Activated naive CD8-positive, alpha-beta T cell treated with anti-CD3 and anti-CD28 coated beads for 36 hours (primary cell): Measurements from ENCODE around the gene COIL. TPM values are rescaled to one million over a fixed set of nuclear protein-coding genes. Genes with fewer than 3 reads are reported as not detected.
"Not testable (repeated sequence)": the region's sequence is repeated elsewhere in the genome, so short reads cannot be mapped to it uniquely, and the experiment has no call there.

Experiments
- DNase-seq: peaks from one replicate; pipeline ENCODE4 v3.0.0; 2021
- H3K27ac Mint-ChIP-seq: one replicate; pipeline ENCODE4 v1.8.0; 2022; ENCODE audit warnings: mild to moderate bottlenecking, moderate library complexity, mixed read lengths
- H3K27me3 Mint-ChIP-seq: one replicate; pipeline ENCODE4 v1.8.0; 2022; ENCODE audit warnings: mild to moderate bottlenecking, mixed read lengths
- H3K36me3 Mint-ChIP-seq: one replicate; pipeline ENCODE4 v1.8.0; 2021; ENCODE audit warnings: mild to moderate bottlenecking, mixed read lengths
- H3K4me1 Mint-ChIP-seq: one replicate; pipeline ENCODE4 v1.8.0; 2021; ENCODE audit warnings: mixed read lengths
- H3K4me3 Mint-ChIP-seq: one replicate; pipeline ENCODE4 v1.8.0; 2022; ENCODE audit warnings: mild to moderate bottlenecking, moderate library complexity, mixed read lengths
- H3K9me3 Mint-ChIP-seq: one replicate; pipeline ENCODE4 v1.8.0; 2022; ENCODE audit warnings: mixed read lengths
- total RNA-seq, 2 experiments: library from RNA; stranded (reverse); gene quantifications; one replicate each; pipeline ENCODE4 v1.2.3, GENCODE V29; 2021

The COIL gene
- total RNA-seq, 2 experiments from 2014 or later = 21.6 to 22.4 TPM

DNA sequence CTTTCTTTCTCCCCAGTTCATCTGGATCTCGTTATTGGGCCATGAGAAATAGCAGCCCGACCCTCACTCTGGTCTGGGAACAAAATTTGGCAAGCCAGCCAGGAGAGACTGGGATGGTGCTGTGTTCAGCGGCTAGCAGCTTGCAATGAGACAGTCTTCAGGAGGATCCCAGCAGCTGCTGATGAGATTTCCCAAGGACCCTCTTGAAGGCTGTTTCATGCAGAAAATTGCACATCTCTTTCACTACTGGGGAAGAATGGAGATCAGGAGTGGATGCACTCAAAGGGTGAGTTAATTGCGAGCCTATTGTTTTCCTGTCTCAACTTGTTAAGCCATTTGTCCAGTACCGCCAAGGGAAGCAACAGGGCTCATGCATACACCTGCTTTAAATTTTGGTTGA is 5.5 kb upstream of the COIL start:
- no peak for DNase-seq
- Mint-ChIP-seq H3K9me3 (no peaks in the 10 kb centered on the region), H3K4me3 (no peak overlapping the region), H3K27ac (no peak overlapping the region), H3K27me3 (no peaks in the 10 kb centered on the region), H3K36me3 (no peaks in the 10 kb centered on the region), H3K4me1 (peaks cover under 1% of the 10 kb centered on the region)

- H3K9me3 Mint-ChIP-seq, H3K27ac Mint-ChIP-seq, H3K4me3 Mint-ChIP-seq, H3K36me3 Mint-ChIP-seq, DNase-seq, H3K4me1 Mint-ChIP-seq, H3K27me3 Mint-ChIP-seq: not testable (repeated sequence)
These were observed 4.8 kb upstream of the COIL start for GRCh38 chr17:56965681-56966080.

DNA sequence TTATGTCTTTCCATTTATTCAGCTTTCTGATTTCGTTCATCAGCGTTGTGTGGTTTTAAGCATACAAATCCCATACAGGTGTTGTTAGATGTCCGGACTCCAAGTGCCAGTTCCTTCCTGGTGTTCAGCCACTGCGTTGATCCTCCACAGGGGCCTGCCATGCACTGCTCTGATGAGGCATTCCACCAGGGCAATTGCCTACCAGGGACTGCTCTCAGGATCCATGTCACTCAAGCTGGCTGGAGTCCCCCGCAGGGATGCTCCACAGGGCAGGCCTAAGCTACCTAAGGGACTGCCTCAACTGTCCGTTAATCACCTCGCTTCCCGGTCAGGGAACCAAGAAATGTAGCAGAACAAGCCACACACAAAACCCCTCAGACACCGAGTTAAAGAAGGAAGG is 4.4 kb upstream of the COIL start:
- not testable (repeated sequence) for H3K27ac Mint-ChIP-seq, H3K9me3 Mint-ChIP-seq, H3K36me3 Mint-ChIP-seq, H3K4me3 Mint-ChIP-seq, DNase-seq, H3K4me1 Mint-ChIP-seq, H3K27me3 Mint-ChIP-seq

DNA sequence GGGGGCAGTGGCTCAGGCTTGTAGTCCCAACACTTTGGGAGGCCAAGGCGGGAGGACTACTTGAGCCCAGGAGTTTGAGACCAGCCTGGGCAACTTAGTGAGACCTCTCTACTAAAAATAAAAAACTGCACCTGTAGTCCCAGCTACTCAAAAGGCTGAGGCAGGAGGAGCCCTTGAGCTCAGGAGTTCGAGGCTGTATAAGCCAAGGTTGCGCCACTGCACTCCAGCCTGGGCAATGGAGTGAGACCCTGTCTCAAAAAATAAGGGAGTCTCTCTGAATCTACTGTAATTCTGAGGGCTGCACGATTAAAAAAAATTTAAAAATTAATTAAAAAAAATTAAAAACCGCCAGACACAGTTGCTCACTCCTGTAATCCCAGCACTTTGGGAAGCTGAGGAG is 3.9 kb downstream of the COIL start:
- Mint-ChIP-seq H3K36me3 (peaks cover 5% of the 10 kb centered on the region), H3K4me1 (peaks cover 23% of the 10 kb centered on the region), H3K9me3 (no peaks in the 10 kb centered on the region), H3K27me3 (no peaks in the 10 kb centered on the region), H3K4me3 (no peak overlapping the region), H3K27ac (no peak overlapping the region)
- DNase-seq = no peak

GRCh38 chr17:56949595-56949994 is 11.3 kb downstream of the COIL start:
- H3K27ac Mint-ChIP-seq = no peak overlapping the region

DNA sequence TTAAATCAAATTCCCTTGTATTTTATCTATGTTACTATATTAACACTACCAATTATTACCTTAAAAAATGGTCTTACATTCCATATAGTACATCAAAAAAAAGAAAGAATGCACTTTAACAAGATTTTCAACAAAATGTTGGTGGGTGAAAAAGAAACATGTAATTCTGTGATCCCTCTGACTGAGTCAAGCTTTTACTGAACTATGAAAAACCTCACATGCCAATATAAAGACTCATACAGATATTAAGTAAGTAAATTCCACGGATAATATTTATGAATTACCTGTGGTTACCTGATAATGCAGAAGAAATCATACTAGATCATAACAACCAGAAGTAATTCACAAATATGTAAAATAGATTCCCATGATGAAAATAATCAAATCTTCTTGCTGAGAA is 12.4 kb downstream of the COIL start:
- peaks cover 2% of the 10 kb centered on the region for H3K4me1 Mint-ChIP-seq
- no peak overlapping the region for H3K27ac Mint-ChIP-seq
- no peaks in the 10 kb centered on the region for H3K27me3 Mint-ChIP-seq
- no peak for DNase-seq
- no peaks in the 10 kb centered on the region for H3K9me3 Mint-ChIP-seq
- peaks cover 12% of the 10 kb centered on the region for H3K36me3 Mint-ChIP-seq
- no peak overlapping the region for H3K4me3 Mint-ChIP-seq

More at GRCh38 chr17:56949595-56949994, 11.3 kb downstream of the COIL start:
- peaks cover 8% of the 10 kb centered on the region for H3K36me3 Mint-ChIP-seq
- H3K27me3 Mint-ChIP-seq = no peaks in the 10 kb centered on the region
- H3K4me3 Mint-ChIP-seq = no peak overlapping the region
- H3K4me1 Mint-ChIP-seq = peaks cover 2% of the 10 kb centered on the region
- no peak for DNase-seq
- H3K9me3 Mint-ChIP-seq = no peaks in the 10 kb centered on the region

DNA sequence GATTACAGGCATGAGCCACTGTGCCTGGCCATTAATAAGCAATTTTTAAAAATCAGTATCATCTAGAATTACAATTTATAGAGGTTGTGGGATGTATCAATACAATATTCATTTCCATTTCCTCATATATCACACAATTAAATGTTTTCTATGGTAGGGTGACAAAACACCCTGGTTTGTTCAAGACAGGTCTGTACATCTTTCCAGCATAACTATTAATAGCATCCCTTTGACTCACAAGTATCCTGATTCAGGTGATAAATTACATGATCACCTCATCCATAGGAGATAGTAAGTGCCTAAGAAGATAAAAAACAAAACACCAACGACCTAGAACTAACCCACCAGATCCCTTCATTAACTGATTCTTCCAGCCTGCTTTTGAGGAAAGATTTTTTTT is 13.1 kb downstream of the COIL start:
- Mint-ChIP-seq H3K27me3 (no peaks in the 10 kb centered on the region), H3K4me1 (peaks cover 2% of the 10 kb centered on the region)

DNA sequence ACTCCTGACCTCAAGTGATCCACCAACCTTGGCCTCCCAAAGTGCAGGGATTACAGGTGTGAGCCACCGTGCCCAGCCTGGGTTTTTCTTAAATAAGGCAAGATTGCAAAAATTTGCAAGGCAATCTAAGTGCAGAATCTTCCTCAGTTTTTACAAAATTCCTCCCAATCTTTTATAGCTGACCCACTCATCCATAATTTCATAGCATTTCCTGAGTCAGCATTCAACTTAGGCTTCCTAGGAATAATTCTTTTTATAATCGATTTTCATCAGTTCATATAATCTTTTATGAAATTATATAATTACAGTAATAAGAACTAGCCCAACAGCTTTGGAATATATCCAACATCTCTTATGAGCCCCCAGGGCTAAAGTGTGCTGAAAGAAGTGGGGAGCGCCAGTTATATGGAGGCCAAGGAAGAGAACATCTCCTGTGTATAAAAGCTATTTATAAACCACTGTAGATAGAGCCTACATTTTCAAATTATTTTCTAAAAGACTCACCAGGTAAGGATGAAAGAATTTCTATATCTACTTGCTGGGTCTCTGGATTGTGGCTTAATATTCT is 14.8 kb downstream of the COIL start:
- Mint-ChIP-seq H3K4me1 (peaks cover 2% of the 10 kb centered on the region), H3K9me3 (no peaks in the 10 kb centered on the region), H3K27ac (no peak overlapping the region), H3K4me3 (no peak overlapping the region), H3K36me3 (peaks cover 12% of the 10 kb centered on the region), H3K27me3 (no peaks in the 10 kb centered on the region)
- no peak for DNase-seq

More for the DNA sequence above, 13.1 kb downstream of the COIL start:
- Mint-ChIP-seq H3K4me3 (no peak overlapping the region), H3K27ac (no peak overlapping the region), H3K9me3 (no peaks in the 10 kb centered on the region), H3K36me3 (peaks cover 12% of the 10 kb centered on the region)
- DNase-seq = no peak

DNA sequence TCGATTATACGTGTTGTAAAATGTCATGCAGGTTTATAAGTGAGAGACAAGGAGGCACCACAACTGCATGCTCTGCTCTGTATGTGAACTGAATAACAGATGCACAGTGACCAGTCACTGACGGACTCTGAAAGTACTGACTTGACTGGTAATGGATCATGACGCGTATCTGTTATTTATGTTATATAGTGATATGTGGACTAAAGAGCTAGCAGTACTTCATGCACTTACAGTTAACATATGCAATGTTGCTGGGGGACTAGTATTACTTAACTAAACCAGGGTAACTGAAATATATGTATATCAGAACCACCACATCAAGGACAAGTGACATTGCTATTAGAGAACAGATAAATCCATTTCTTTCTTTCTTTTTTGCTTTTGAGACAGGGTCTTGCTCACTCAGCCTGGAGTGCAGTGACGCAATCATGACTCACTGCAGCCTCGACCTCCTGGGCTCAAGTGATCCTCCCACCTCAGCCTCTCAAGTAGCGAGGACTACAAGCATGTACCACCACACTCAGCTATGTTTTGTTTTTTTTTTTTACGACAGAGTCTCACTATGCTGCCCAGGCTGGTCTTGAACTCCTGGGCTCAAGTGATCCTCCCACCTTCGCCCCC is 17.2 kb downstream of the COIL start:
- DNase-seq = no peak

DNA sequence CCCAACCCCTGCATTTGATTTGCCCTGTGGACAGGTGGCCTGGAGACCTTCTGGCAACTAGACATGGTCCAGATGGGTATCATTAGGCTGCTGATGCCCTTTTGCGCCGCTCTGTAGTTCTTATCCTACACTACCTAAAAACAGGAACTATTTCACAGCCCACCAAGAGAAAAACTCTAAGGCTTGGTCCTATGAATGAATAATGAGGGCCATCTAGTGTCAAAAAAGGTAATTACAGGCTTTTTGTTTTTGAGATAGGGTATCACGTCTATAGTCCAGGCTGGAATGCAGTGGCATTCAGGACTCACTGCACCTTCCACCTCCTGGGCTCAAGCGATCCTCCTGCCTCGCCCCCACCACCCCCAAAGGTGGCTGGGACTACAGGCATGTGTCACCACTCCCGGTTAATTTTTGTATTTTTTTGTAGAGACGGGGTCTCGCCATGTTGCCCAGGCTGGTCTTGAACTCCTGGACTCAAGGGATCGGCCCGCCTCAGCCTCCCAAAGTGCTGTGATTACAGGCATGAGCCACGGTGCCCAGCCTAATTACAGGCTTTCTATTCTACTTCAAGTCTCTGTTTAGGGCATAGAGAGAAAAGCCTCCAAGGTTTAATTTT is 20.9 kb downstream of the COIL start:
- no peak for DNase-seq
- peaks cover 8% of the 10 kb centered on the region for H3K4me1 Mint-ChIP-seq
- H3K4me3 Mint-ChIP-seq = no peak overlapping the region
- H3K27ac Mint-ChIP-seq = no peak overlapping the region
- peaks cover 31% of the 10 kb centered on the region for H3K36me3 Mint-ChIP-seq
- H3K9me3 Mint-ChIP-seq = no peaks in the 10 kb centered on the region
- no peaks in the 10 kb centered on the region for H3K27me3 Mint-ChIP-seq

More for the DNA sequence above, 17.2 kb downstream of the COIL start:
- no peak overlapping the region for H3K27ac Mint-ChIP-seq
- H3K4me1 Mint-ChIP-seq = no peaks in the 10 kb centered on the region
- peaks cover 17% of the 10 kb centered on the region for H3K36me3 Mint-ChIP-seq
- no peak overlapping the region for H3K4me3 Mint-ChIP-seq
- no peaks in the 10 kb centered on the region for H3K27me3 Mint-ChIP-seq
- no peaks in the 10 kb centered on the region for H3K9me3 Mint-ChIP-seq

DNA sequence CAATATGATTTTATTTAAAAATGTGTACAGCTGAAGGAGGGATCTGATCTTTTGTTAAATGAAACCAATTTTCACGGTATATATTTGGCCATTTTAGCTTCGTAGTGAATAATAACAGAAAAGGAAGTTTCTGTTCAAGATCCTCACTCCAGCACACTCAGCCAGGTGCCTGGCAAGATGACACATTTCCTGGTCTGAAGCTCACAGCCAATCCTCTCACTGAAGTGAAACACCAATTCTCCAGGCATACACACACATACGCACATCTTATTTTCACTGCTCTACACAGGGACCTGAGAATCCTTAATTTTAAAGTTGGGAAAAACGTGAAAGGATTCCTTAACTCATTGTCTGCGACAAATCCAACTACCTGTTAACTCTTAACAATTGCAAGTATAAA is 22.6 kb downstream of the COIL start:
- not testable (repeated sequence) for H3K4me1 Mint-ChIP-seq, H3K27me3 Mint-ChIP-seq, H3K9me3 Mint-ChIP-seq, H3K4me3 Mint-ChIP-seq, H3K27ac Mint-ChIP-seq, DNase-seq
- H3K36me3 Mint-ChIP-seq = peaks cover 39% of the 10 kb centered on the region

DNA sequence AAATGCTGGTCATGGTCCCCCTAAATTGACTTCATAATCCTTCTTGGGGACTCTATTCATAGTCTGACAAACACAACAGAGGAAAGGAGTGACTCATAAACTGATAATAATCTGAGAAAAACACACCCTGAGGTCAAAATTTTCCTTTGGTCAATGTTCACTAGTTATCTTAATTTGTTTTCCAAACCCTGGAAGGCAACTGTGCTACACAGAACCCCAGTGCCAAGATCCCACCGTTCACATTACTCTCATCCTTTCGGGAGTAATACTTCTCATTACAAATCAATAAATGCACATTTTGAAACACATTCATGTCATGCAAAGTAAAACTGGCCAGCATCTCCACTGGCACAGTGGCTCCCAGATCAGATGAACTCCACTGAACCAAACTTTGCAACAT is 23.2 kb downstream of the COIL start:
- Mint-ChIP-seq H3K36me3 (peaks cover 42% of the 10 kb centered on the region), H3K4me1 (peaks cover 8% of the 10 kb centered on the region), H3K27me3 (no peaks in the 10 kb centered on the region), H3K27ac (no peak overlapping the region), H3K9me3 (no peaks in the 10 kb centered on the region), H3K4me3 (no peak overlapping the region)
- DNase-seq = no peak

GRCh38 chr17:56936697-56937322 is 24.0 kb downstream of the COIL start:
- Mint-ChIP-seq H3K9me3 (no peaks in the 10 kb centered on the region), H3K27me3 (no peaks in the 10 kb centered on the region), H3K4me1 (peaks cover 8% of the 10 kb centered on the region), H3K36me3 (peaks cover 42% of the 10 kb centered on the region), H3K27ac (no peak overlapping the region), H3K4me3 (no peak overlapping the region)
- no peak for DNase-seq

DNA sequence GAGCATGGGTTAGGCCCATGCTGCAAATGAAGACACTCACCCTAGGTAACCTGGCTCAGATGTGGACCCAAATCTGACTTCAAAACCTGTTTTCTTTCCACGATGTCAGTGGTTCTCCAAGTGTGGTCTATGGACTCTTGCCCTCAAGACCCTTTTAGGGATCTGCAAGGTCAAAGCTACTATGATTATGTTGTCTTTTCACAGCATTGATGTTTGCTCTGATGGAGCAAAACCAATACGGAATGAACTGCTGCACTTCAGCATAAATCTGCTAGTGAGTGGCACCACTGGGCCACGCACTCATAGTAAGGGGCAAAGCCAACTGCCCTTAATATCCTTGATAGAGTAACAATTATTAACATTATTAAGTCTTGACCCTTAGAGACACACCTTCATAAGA is 25.4 kb downstream of the COIL start:
- Mint-ChIP-seq H3K36me3 (peaks cover 47% of the 10 kb centered on the region), H3K27ac (no peak overlapping the region), H3K9me3 (peaks cover 4% of the 10 kb centered on the region), H3K4me1 (peaks cover 8% of the 10 kb centered on the region), H3K4me3 (no peak overlapping the region), H3K27me3 (no peaks in the 10 kb centered on the region)
- no peak for DNase-seq

- Mint-ChIP-seq H3K27me3 (no peaks in the 10 kb centered on the region), H3K4me3 (no peak overlapping the region), H3K9me3 (peaks cover 7% of the 10 kb centered on the region), H3K4me1 (peaks cover 8% of the 10 kb centered on the region), H3K36me3 (peaks cover 41% of the 10 kb centered on the region), H3K27ac (no peak overlapping the region)
- no peak for DNase-seq
These were observed 26.6 kb downstream of the COIL start for GRCh38 chr17:56934280-56934679.
